Activated CD8-positive, alpha-beta memory T cell treated with anti-CD3 and anti-CD28 coated beads, Interleukin-2, amount 50 U/mL, for 24 hours (primary cell): Measurements from ENCODE around the gene PSMB7.

Experiments used
- DNase-seq: peaks from one replicate; pipeline ENCODE4 v3.0.0-alpha.2; 2020; ENCODE audit errors: extremely low read depth

PSMB7 gene

DNA sequence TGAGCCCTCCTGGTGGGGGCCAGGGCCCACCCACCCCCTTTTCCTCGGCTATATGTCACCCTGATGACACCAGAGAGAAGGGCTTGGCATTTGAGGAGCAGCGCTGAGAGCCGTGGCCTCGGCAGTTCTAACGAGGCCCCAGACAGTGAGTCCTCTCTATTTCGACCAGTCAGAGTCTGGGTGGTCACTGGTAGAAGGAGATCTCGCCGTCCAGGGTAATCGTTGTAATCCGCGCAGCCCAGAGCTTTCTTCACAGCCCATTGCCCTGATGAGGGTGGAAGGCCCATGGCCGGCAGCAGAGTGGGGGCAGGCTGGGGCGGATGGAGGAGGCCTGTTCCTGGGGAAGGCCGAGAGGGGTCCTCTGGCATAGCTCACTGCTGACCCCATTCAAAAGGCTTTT, 70.2 kb downstream of the PSMB7 start:
- DNase-seq, result no peak

DNA sequence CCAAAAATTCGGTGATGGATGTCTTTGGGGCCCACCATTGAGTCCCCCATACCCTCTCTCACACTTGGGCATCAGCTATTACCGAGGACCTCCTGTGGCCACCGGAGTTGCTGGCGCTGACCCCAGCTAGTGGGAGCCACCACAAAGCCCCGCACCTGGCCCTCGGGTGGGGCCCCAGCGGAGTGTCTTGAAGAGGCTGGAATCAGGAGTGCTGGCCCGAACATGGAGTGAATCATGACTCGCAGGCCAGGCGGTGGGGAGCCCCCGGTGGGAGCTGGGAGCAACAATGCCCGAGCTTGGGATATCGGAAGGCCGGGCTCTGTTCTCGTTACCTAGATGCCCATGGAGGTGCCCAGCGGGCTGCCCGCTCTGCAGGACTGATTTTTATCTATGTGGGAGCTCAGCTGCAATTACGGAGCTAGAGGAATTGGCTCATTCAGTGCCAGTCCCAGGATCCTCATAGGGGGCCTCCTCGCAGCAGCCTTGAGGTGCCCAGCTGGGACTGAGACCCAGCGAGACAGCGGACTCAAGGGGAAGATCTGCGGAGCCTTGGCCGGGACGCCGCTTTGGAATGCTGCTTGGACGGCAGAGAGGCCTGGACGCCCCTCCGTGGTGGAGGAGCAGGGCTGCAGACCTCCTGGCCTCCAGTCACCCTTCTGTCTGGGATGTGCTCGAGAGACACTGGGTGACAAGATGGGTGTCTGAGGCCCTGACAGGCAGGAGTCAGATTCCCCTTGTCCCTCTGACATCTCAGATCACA, 70.8 kb downstream of the PSMB7 start:
- no peak for DNase-seq

- DNase-seq, result no peak
Observed at GRCh38 chr9:124343533-124344290, 71.5 kb downstream of the PSMB7 start.

- no peak for DNase-seq
Observed at GRCh38 chr9:124342776-124343485, 72.3 kb downstream of the PSMB7 start.

DNA sequence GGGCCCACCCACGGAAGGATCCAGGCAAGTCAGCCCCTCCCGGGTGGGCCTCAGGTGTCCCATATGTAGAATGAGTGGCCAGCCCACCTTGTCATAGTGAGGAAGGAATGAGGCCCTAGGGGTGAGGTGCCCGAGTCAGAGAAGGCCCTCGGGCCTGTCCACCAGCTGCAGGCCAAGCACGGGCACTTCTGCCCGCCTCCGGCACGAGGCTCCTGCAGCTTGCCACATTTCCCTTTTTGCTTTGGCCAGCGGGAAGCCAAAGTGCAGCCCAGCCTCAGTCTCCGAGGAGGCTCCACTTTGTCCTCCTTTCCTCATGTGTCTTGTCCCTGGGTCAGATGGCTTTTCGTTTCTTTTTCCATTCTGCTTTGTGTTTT, 72.9 kb downstream of the PSMB7 start:
- DNase-seq, result no peak

GRCh38 chr9:124341455-124342170, 73.6 kb downstream of the PSMB7 start:
- DNase-seq, result no peak

GRCh38 chr9:124340219-124341069, 74.8 kb downstream of the PSMB7 start:
- no peak for DNase-seq

- no peak for DNase-seq
Observed at GRCh38 chr9:124339603-124340146, 75.6 kb downstream of the PSMB7 start.

GRCh38 chr9:124337562-124337961, 77.7 kb downstream of the PSMB7 start:
- no peak for DNase-seq

DNA sequence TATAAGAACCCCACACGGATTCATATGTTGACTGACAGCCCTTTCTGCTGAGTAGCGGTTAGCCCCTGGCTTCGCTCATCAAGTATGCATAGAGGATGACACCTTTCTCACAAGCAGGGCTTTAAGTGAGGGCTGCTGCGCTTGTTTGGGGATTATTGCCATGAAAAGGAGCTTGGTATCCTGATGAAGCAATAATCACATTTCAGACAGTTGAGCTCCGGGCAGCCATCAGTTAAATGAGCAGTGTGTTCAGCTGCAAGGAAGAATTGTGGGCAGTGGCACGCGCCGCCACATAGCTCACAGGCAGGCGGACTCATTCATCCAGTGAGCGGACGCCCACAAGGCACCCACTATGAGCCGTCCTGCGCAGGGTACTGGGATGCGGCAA, 79.9 kb downstream of the PSMB7 start:
- no peak for DNase-seq

DNA sequence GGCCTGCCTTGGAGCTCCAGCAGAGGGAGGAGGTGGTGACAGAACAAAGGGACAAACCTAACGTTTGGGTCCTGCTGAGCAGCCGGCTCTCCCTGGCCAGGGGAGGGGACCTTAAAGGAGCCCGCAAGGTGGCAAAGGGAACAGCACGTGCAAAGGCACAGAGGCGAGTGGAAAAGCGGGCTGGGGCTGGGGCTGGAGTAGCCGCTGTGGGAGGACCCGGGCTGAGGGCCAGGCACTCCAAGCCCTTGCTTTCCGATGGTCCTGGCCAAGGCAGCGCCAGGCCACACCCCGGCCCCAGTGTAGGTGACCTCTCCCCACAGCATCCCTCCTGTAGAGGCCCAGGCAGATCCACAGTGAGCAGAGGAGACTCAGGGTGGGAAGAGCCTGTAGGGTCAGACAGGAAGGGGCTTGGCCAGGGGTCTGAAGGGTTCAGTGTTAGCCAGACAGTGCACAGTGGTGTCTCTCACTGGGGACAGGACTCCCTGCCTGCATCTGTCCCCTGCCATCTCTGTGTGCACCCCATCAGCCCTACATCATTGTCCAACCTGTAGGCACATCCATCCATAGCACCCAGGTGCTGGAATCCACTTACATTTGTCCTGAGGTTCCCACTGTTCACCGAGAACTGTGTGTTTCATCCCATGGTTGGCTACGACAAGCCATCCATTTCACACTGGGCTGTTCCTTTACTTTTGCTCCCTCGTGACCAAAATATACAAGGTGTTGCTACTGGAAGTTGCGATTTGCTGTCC, 80.5 kb downstream of the PSMB7 start:
- no peak for DNase-seq

- no peak for DNase-seq
Observed at GRCh38 chr9:124333203-124333579, 82.1 kb downstream of the PSMB7 start.

GRCh38 chr9:124332361-124333202, 82.7 kb downstream of the PSMB7 start:
- no peak for DNase-seq

DNA sequence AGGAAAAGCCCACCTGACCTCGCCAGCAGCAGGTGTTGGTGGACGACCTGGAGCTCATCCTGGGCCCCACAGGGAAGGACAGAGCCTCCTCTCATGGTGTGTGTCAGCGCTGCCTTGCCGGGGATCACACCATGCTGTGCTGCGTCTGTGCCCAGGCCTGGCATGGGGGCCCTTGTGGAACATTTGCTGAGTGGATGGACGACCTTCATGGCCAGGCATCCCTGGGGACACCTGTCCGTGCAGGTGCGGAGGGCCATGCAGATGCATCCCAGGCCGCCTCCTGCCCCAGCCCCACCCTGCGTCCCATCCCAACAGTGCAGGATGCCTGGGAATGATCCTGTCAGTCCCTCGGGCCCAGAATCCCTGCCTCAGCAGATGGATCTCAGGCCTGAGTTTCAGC, 83.7 kb downstream of the PSMB7 start:
- DNase-seq, result no peak

GRCh38 chr9:124330011-124330697, 85.1 kb downstream of the PSMB7 start:
- no peak for DNase-seq

DNA sequence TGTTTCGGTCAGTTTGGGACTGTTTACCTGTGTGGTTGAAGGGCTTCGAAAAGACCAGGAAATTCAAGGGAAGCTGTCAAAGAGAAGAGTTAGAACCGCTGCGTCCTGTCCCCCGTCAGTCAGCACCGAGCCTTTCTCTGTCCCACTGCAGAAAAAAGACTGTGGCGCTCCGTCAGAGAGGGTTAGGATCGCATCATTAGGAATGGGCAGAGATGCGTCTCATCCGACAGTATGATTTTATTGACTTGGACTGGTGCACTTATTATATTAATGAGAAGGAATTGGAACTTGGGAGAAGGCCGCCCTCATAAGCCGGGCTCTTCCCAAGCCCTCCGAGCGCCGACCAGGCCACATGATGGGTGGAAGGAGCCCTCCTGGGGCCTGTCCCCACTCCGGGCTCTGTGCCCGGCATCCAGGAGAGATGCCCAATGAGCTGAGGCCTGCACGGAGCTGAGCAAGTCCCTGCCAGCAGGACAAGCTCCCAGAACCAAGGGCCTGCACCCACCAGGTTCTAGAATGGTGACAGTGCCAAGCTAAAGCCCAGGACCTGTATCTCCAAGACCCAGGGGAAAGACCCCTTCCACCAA, 85.9 kb downstream of the PSMB7 start:
- DNase-seq, result no peak

GRCh38 chr9:124328285-124328684, 87.0 kb downstream of the PSMB7 start:
- no peak for DNase-seq

DNA sequence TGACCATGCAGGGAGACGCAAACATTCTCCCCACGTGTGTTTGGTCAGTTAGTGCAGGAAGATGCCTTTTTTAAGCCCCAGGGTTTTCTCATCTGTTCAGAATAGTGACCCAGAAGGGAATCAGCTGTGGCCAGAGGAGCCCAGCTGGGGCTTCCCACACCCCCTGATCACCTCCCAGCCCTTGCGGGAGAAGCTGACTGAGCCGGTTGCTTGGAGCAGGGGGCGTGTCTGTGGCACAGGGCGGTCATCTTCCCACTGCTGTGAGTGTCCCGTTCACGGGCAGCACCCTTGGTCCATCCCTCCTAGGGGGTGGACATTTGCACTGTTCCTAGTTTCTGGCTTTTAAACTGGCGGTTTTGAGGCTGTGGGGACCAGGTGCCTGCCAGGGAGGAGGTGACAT, 87.8 kb downstream of the PSMB7 start:
- no peak for DNase-seq
